NCI-H1930 (cell line): Measurements from ENCODE around the gene MICALL1.

ENCODE experiments used
- DNase-seq, 2 experiments: peaks; one replicate each; lab custom pipeline; 2025; lab: John Stamatoyannopoulos, UW

The MICALL1 gene, protein sequence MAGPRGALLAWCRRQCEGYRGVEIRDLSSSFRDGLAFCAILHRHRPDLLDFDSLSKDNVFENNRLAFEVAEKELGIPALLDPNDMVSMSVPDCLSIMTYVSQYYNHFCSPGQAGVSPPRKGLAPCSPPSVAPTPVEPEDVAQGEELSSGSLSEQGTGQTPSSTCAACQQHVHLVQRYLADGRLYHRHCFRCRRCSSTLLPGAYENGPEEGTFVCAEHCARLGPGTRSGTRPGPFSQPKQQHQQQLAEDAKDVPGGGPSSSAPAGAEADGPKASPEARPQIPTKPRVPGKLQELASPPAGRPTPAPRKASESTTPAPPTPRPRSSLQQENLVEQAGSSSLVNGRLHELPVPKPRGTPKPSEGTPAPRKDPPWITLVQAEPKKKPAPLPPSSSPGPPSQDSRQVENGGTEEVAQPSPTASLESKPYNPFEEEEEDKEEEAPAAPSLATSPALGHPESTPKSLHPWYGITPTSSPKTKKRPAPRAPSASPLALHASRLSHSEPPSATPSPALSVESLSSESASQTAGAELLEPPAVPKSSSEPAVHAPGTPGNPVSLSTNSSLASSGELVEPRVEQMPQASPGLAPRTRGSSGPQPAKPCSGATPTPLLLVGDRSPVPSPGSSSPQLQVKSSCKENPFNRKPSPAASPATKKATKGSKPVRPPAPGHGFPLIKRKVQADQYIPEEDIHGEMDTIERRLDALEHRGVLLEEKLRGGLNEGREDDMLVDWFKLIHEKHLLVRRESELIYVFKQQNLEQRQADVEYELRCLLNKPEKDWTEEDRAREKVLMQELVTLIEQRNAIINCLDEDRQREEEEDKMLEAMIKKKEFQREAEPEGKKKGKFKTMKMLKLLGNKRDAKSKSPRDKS

DNA sequence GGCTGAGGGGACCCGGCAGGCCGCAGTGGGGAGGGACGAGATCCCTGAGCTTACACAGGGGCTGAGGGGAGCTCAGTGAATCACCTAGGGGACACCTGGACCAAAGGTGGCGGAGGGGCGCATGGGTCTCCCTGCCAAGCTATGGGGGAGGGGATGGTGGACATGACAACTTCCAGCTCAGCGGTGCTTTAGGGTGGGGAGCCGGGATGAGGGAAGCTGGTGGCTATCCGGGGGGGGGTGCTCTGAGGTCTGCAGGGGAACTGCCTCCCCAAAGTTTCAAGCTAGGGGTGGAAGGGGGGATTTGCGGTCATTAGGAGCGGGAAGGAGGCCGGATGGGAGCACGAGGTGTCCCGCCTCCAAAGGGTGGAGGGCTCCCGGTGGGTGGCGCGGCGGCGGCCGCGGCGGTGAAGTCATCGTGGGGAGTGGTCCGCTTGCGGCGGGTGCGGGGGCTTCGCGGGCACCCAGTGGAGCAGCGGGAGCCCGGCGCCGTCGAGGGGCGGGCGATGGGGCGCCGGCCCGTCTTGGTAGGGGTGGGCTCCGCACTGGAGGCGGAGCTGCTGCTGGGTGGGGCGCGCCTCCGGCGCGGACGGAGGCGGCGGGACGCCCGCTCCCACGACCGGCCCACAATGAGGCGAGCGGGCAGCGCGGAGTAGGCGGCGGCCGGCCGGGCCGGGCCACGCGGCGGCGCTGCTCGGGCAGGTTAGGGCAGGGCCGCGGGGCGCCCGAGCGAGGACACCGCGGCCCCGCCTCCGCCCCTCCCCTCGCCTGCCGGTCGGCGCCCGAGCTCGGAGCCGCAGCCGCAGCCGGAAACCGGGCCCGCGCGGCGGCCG is at the start of gene MICALL1:
Gene MICALL1 (plus strand): TSS at position 764 of the 830 bp plus-strand sequence. CDS start 126 bp downstream, outside the sequence.
- DNase-seq = peak; percentile 43 to 76

DNA sequence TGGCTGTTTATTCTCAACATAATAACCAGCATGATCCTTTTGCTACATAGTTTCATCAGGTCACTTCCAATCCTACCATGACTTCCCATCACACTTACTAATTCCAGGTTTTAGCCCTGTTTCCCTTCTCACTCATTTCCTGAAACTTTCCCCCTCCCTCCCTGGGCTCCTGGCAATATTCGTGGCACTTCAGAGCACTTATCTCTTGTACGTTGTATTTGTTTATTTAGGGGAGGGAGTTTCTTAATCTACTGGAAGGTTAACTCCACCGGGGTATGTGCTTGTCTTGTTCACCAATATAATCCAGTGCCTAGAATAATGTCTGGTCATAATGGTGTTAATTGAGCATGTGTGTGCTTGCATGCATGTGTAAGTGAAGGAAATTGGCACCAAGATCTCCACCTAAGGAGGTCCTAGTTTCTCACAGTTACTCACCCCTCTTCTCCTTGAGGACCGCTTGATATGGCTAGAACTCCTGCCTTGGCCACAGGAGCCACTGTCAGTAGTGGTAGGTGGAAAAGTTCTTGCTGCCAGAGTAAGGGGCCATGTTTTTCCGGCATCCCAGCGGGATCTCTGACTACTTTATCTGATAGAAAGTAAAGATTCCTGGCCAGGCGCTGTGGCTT is 45.2 kb upstream of the MICALL1 start:
- no peak for DNase-seq

DNA sequence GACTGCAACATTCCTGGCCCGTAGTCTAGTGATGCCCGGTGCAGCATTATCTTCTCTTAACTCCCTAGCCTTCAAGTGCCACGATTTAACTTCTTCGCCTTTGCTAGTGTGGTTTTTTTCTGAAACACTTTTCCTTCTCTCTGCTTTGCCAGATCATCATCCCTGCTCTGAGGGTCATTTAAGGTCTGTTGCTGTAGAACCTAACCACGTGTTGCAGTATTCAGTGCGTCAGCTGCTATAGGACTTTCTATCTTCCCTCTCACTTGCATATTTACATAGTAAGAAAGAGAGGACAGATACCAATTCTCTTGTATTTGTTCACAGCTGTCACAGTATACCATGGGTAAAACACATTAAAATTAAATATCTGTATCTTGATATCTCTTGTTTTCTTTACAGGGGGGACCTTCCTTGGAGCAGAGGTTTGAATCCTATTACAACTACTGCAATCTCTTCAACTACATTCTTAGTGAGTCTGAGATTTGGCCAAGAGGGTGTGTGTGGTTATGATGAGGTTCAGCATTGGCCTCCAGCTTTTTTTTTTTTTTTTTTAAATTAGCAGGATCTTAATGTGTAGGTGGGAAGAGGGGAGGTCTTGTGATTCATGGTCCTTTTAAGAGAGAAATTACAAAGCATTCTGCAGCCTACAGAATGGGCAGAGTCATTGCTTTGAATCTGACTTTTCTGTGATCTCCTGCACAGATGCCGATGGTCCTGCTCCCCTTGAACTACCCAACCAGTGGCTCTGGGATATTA is 43.3 kb upstream of the MICALL1 start:
- DNase-seq = no peak

DNA sequence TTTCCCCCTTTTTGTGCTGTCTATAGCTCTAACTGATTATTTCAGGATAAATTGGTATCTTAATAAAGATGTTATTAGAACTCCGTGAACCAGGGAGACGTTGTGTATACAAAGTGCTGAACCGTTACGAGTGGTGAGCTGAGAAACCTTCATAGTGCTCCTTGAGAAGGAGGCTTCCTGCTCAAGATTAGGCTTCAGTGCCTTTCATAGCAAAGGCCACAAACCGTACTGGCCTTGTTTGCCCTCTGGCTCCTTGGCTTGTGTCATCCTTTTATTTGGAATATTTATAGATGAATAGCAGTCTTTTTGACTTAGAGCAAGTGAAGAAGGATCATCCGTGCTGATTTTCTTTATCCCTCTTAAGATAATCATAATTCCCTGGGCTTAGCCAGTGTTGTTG is 40.6 kb upstream of the MICALL1 start:
- no peak for DNase-seq

DNA sequence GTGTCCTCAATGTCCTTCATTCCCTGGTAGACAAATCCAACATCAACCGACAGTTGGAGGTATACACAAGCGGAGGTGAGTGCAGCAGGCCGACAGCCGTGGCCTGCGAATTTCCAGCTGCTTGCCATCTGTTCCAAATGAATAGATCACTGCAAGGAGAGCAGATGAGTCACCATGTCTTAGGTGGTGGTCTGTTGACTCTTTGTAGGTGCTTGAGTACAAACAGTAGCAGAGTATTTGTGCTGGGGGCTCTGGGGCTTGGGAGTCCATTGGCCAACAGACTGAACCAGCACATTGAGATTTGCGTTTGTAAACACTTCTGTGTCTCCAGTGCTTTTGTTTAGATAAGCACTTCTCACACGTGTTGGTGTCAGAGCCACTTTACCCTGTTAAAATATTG is 35.8 kb upstream of the MICALL1 start:
- DNase-seq = no peak

DNA sequence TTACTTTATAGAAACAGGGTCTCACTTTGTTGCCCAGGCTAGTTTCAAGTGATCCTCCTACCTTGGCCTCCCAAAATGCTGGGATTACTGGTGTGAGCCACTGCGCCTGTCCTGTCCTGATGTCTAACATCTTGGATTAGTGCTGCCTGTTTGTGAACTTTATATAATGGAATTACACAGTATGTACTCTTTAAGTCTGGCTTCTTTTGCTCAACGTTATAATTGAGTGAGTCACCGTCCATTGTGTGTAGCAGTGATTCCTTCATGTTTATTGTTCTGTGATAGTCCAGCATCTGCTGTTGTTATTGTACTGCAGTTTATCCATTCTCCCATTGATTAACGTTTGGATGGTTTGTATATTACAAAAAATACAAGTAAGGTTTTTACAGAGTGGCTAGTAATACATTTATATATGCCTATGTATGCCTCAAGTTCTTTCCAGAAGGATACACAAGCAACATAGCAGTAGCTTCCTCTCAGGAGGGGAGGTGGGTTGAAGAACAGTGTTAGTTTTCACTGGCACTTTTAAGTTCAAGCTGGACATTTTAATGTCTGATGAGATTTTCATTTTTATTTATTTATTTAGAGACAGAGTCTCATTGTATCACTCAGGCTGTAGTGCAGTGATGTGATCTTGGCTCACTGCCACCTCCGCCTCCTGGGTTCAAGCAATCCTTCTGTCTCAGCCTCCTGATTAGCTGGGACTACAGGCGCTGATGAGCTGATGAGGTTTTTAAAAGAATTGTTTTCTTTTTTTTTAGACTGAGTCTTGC is 25.2 kb upstream of the MICALL1 start:
- no peak for DNase-seq

DNA sequence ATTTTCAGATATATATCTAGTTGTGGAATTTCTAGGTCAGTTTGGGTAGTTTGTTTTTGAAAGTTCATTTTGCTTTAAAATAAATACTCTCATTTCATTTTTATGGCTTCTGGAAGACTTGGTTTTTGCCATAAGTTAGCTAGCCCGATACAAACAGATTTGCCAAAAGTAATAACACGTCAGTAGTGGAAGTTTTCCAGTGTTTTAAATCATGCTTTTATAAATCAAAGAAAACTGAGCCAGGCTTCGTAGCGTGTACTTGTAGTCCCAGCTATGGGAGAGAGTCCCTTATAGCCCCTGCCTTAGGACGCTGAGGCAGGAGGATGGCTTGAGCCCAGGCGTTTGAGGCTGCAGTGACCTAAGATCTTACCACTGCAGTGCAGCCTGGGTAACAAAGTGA is 21.7 kb upstream of the MICALL1 start:
- DNase-seq = no peak

DNA sequence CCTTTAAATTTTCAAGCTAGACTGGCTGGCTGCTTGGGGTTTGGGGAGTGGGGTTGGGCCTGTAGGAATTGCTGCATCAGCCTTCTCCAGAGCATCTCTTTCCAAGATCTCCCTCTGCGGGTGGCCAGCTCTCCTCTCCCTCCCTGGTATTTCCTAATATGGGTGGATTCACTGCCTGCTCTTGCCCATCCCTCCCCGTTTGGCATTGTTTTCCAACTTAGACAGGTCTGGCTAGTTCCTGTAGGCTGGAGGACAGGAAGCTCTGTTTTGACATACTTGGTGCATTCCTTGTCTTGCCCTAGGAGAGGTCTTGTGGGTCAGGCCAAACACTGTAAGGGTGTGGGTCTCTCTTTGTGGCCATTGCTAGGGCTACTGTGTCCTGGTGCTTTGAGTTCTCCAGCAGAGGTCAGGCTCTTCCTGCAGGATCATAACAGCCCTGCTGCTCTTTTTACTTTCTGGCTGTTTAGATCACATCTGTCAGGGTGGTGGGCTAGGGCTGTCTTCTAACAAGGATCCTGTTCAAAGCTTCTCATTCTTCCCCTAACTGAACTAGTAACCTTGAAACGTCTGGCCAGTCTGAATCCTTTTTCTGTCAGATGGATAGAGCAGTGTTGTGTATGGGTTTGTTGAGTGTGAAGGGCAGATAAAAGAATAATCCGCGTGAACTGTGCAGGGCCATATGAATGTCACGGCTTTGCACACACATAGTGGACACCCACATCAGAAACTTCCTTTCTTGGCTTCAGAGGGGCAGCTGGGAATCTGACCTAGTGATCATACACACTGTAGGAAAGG is 18.3 kb upstream of the MICALL1 start:
- peak in 1 of 2 experiments; percentile 14 for DNase-seq

DNA sequence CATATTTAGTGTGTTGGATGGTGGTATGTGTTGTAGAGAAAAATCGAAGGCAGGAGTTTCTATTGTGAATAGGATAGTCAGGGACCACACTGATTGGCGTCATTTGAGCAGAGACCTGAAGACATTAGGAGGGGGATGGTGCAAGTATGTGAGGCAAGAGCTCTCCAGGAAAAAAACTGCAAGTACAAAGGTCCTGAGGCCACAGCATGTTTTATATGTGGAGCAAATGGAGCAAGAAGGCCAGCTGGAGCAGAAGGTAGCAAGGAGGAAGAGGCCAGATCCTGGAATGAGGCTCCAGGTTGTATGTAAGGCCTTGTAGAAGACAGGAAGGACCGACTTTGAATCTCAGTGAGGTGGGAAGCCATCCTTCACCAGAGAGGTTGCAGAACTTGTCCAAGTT is 14.2 kb upstream of the MICALL1 start:
- DNase-seq = no peak

DNA sequence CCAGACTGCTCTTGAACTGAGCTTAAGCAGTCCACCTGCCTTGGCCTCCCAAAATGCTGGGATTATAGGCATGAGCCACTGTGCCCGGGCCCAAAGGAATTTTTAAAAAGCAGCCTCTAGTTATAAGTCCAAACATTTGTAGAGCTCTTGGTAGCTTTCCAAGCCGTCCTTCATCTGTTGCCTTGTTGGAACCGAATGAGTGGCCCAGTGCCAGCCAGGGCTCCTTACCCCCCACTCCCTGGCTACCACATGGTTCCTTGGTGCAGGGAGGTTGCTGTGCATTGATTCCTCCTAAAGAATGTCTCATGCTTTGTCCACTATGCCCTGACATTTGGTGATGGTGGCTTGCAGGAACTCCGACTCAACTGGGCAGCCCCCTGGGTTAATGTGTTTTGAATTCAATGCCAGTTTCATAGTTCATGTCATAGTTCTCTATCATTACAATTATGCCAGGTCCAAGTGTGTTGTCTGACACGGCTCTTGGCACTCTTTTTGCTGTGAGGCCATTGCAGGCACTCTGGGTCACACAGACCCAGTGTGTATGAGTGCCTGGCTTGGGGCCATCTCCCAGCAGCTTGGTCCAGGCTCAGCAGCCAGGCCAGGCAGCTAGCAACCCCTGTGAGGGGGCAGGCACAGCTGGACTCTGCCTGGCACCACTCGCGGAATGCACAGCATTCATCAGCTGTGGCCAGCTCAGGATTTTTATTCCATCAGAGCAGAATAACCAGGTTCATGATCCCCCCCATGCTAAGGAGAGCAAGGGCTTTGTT is 13.3 kb upstream of the MICALL1 start:
- no peak for DNase-seq

DNA sequence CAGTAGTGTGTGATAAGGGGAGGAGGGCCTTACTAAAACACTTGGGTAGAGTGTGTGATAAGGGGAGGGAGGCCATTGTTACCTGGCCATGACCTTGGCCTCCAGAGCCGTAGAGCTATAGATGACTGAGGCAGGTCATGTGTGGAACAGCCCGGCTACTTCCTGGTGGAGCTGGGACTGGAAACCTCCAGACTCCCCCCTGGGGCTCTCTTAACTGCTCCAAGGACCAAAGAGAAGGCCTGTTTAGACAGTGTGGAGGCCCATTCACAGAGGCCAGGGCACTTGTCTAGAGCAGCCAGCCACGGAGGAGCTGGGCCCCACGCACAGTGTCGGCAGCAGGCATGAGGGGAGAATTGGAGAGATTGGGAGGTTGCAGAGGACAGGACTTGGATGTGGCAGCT is 12.5 kb upstream of the MICALL1 start:
- no peak for DNase-seq

DNA sequence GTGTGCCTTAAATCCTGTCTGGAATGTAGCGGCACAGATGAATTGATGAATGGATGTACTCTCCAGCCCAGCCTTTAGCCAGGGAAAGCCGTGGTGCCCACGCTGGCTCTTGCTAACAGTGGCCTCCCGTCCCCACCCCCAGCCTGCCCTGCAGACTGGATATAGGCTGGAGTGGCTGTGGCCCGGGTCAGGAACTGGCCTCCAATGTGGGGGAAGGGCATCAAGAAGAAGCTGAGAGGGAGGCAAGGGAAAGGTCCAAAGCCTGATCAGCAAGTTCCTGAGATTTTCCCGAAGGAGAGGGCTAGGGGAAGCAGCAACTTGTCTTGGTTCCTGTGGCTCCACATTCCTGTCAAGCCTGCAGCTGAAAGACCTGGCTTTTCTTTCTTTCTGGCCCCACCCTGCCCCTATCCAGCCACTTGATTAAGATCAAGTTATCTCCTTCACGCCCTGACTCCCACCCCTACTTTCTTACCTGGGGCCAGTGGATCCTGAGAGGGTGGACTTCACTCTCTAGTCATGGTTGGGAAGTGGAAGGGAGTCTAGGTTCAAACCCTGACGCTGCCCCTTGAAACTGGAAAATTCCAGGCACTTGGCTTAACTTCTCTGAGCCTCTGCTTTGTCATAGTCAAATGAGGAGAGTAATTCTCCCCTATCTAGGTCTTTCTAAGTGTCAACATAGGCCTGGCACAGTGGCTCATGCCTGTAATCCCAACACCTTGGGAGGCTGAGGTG is 11.0 kb upstream of the MICALL1 start:
- no peak for DNase-seq

DNA sequence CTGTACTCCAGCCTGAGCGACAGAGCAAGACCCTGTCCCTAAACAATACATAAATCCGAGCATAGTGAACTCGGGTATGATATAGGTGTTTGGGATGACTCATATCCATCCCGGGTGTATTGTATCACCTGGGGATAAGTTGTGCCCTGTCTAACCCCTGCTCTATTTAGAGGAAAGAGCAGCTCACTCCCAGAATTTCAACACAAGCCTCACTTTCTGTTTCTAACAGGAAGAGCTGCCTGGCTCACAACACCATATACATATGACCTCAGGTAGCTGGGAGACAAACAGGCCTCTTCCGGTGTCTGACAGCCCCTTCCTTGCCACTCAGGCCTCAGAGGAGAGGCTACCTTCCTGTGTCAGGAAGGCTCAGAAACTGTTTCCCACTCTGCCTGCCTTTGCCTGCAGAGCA is 9.9 kb upstream of the MICALL1 start:
- DNase-seq = no peak

DNA sequence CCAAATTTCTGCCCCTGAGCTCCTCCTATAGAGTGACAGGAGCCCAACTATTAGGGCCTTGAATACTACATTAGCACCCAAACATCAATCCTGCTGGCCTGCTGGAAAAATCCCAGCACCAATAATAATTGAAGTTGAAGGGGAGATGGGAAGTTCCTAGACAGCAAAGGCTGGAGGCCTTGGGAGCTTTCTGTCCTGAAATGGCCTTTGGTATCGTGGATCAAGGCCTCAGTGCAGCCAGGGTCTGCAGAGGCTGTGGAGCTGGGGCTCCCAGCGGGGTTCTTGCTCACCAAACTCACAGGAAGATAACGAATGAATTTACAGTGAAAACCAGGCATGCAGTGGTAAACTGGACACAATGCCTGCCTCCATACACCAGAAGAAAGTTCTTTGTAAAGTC is 9.2 kb upstream of the MICALL1 start:
- DNase-seq = no peak

DNA sequence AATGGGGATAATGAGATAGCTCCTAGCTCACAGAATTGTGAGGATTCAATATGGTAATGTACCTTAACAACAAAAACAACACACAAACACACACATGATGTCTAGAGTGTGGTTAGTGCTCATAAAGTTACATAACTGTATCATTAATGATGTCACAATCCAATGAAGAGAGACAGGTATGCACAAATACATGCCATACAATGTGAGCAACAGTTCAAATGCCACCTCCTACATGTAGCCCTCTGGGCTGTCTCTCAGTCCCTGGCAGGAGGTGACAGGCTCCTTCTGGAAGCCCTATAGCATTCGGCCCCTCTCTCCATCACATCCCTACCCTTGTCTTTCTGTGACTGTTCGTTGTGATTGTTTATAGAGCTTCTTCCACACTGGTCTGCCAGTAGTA is 8.3 kb upstream of the MICALL1 start:
- DNase-seq = no peak

DNA sequence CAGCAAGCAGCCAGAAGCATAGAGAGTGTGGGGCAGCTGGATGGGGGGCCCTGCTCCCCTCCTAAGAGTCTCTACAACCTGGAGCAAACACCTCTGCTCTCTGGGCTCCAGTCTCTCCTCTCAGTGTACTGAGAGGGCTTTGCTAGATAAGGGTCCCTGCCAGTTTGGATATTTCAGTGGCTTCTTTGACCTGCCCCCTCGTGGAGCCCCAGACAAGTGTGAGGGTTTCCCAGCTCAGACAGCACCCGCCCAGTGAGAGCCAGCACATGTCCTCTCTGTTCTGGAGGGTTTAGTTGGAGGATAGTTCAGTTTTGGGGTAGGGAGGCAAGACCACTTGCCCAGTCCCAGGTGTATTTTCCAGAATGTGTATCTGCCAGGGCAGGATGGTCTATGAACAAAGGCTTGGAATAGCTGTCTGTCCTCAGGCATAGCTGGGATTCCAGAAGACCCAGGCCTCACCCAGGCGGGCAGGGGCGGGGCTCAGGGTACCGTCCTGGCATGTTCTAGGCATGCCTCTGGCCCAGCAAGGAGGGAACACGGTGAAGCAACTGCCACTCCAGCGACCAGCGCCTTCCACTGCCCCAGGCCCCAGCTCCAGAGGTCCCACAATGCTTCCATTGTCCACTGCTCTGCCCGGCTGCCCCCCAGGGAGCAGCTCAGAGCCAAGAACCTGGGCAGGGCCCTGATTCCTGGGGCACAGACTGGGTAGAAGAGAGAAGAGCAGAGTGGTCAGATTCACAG is 7.5 kb upstream of the MICALL1 start:
- DNase-seq = no peak
